Neuron (in vitro differentiated cells): Measurements from ENCODE around the gene AGBL4.

ENCODE experiments used
- H2AFZ ChIP-seq: one replicate; pipeline ENCODE4 v1.6.1; 2013; ENCODE audit warnings: low read depth, mild to moderate bottlenecking, inconsistent platforms, low read length, moderate library complexity
- H3K27me3 ChIP-seq: one replicate; pipeline ENCODE4 v1.6.1; 2013; ENCODE audit warnings: low read length; ENCODE audit not compliant: insufficient read depth
- H3K36me3 ChIP-seq: one replicate; pipeline ENCODE4 v1.6.1; 2013; ENCODE audit warnings: low read length; ENCODE audit not compliant: insufficient read depth
- H3K4me1 ChIP-seq: one replicate; pipeline ENCODE4 v1.6.1; 2013; ENCODE audit warnings: low read length; ENCODE audit not compliant: insufficient read depth
- H3K4me3 ChIP-seq: 2 replicates; pipeline ENCODE4 v1.5.1; 2013; ENCODE audit warnings: mild to moderate bottlenecking, low read length, moderate library complexity
- H3K9me3 ChIP-seq: one replicate; pipeline ENCODE4 v1.6.1; 2013; ENCODE audit warnings: low read length

The AGBL4 gene

GRCh38 chr1:48654606-48655210 is 1369.0 kb downstream of the AGBL4 start:
- Histone ChIP-seq H2AFZ (no peak overlapping the region), H3K36me3 (no peaks in the 10 kb centered on the region), H3K27me3 (peaks cover 5% of the 10 kb centered on the region), H3K9me3 (no peaks in the 10 kb centered on the region), H3K4me1 (no peaks in the 10 kb centered on the region), H3K4me3 (no peak overlapping the region)

- H3K36me3 ChIP-seq: no peaks in the 10 kb centered on the region
- H3K4me1 ChIP-seq: no peaks in the 10 kb centered on the region
- H3K9me3 ChIP-seq: no peaks in the 10 kb centered on the region
- H3K27me3 ChIP-seq: peaks cover 5% of the 10 kb centered on the region
- no peak overlapping the region for H3K4me3 ChIP-seq
- no peak overlapping the region for H2AFZ ChIP-seq
Measured at GRCh38 chr1:48652334-48652733, 1371.4 kb downstream of the AGBL4 start.

GRCh38 chr1:48649880-48650279 is 1373.9 kb downstream of the AGBL4 start:
- H3K4me3 ChIP-seq: no peak overlapping the region
- H3K27me3 ChIP-seq: peaks cover 7% of the 10 kb centered on the region
- no peaks in the 10 kb centered on the region for H3K36me3 ChIP-seq
- H3K4me1 ChIP-seq: peaks cover under 1% of the 10 kb centered on the region
- no peak overlapping the region for H2AFZ ChIP-seq
- no peaks in the 10 kb centered on the region for H3K9me3 ChIP-seq

GRCh38 chr1:48645883-48646282 is 1377.9 kb downstream of the AGBL4 start:
- Histone ChIP-seq H3K4me3 (no peak overlapping the region), H3K27me3 (peaks cover 7% of the 10 kb centered on the region), H3K4me1 (peaks cover 7% of the 10 kb centered on the region), H3K36me3 (no peaks in the 10 kb centered on the region), H3K9me3 (no peaks in the 10 kb centered on the region), H2AFZ (no peak overlapping the region)

GRCh38 chr1:48644905-48645605 is 1378.7 kb downstream of the AGBL4 start:
- Histone ChIP-seq H3K27me3 (peaks cover 5% of the 10 kb centered on the region), H3K9me3 (no peaks in the 10 kb centered on the region), H3K4me1 (peaks cover 7% of the 10 kb centered on the region), H3K4me3 (no peak overlapping the region), H3K36me3 (no peaks in the 10 kb centered on the region), H2AFZ (no peak overlapping the region)

- Histone ChIP-seq H3K4me1 (peaks cover 7% of the 10 kb centered on the region), H3K4me3 (no peak overlapping the region), H3K9me3 (no peaks in the 10 kb centered on the region), H3K27me3 (peaks cover 3% of the 10 kb centered on the region), H2AFZ (no peak overlapping the region), H3K36me3 (no peaks in the 10 kb centered on the region)
Measured at GRCh38 chr1:48644190-48644900, 1379.4 kb downstream of the AGBL4 start.

- no peaks in the 10 kb centered on the region for H3K36me3 ChIP-seq
- no peaks in the 10 kb centered on the region for H3K9me3 ChIP-seq
- peaks cover 3% of the 10 kb centered on the region for H3K27me3 ChIP-seq
- H2AFZ ChIP-seq: no peak overlapping the region
- H3K4me1 ChIP-seq: peaks cover 7% of the 10 kb centered on the region
- H3K4me3 ChIP-seq: no peak overlapping the region
Measured at GRCh38 chr1:48643193-48643592, 1380.6 kb downstream of the AGBL4 start.

- H3K36me3 ChIP-seq: no peaks in the 10 kb centered on the region
- H3K9me3 ChIP-seq: no peaks in the 10 kb centered on the region
- no peaks in the 10 kb centered on the region for H3K27me3 ChIP-seq
- no peak overlapping the region for H2AFZ ChIP-seq
- peaks cover 7% of the 10 kb centered on the region for H3K4me1 ChIP-seq
- no peak overlapping the region for H3K4me3 ChIP-seq
Measured at GRCh38 chr1:48640836-48641492, 1382.8 kb downstream of the AGBL4 start.

GRCh38 chr1:48629867-48630266 is 1393.9 kb downstream of the AGBL4 start:
- H3K4me3 ChIP-seq: no peak overlapping the region
- no peaks in the 10 kb centered on the region for H3K36me3 ChIP-seq
- peaks cover 16% of the 10 kb centered on the region for H3K27me3 ChIP-seq
- H3K4me1 ChIP-seq: peaks cover 3% of the 10 kb centered on the region
- H2AFZ ChIP-seq: no peak overlapping the region
- H3K9me3 ChIP-seq: no peaks in the 10 kb centered on the region

- no peaks in the 10 kb centered on the region for H3K36me3 ChIP-seq
- peaks cover 3% of the 10 kb centered on the region for H3K4me1 ChIP-seq
- no peak overlapping the region for H3K4me3 ChIP-seq
- H3K27me3 ChIP-seq: peaks cover 21% of the 10 kb centered on the region
- H3K9me3 ChIP-seq: no peaks in the 10 kb centered on the region
- no peak overlapping the region for H2AFZ ChIP-seq
Measured at GRCh38 chr1:48627486-48627885, 1396.3 kb downstream of the AGBL4 start.

GRCh38 chr1:48619539-48619938 is 1404.2 kb downstream of the AGBL4 start:
- no peak overlapping the region for H2AFZ ChIP-seq
- no peaks in the 10 kb centered on the region for H3K9me3 ChIP-seq
- no peaks in the 10 kb centered on the region for H3K4me1 ChIP-seq
- no peaks in the 10 kb centered on the region for H3K36me3 ChIP-seq
- H3K4me3 ChIP-seq: no peak overlapping the region
- H3K27me3 ChIP-seq: peaks cover 16% of the 10 kb centered on the region

- H3K27me3 ChIP-seq: peaks cover 11% of the 10 kb centered on the region
- H3K36me3 ChIP-seq: no peaks in the 10 kb centered on the region
- no peak overlapping the region for H2AFZ ChIP-seq
- no peak overlapping the region for H3K4me3 ChIP-seq
- no peaks in the 10 kb centered on the region for H3K9me3 ChIP-seq
- H3K4me1 ChIP-seq: no peaks in the 10 kb centered on the region
Measured at GRCh38 chr1:48617252-48617651, 1406.5 kb downstream of the AGBL4 start.

GRCh38 chr1:48616710-48617109 is 1407.0 kb downstream of the AGBL4 start:
- peaks cover 11% of the 10 kb centered on the region for H3K27me3 ChIP-seq
- no peak overlapping the region for H3K4me3 ChIP-seq
- H2AFZ ChIP-seq: no peak overlapping the region
- H3K36me3 ChIP-seq: no peaks in the 10 kb centered on the region
- H3K9me3 ChIP-seq: no peaks in the 10 kb centered on the region
- H3K4me1 ChIP-seq: peaks cover 2% of the 10 kb centered on the region
